ENCODE results near the gene CD86. TPM values are rescaled to one million over a fixed set of nuclear protein-coding genes. Genes with fewer than 3 reads are reported as not detected.

The CD86 gene
- total and polyA plus RNA-seq, 4 donors, result 1.7 to 4.0 (median 2.6) TPM

DNA sequence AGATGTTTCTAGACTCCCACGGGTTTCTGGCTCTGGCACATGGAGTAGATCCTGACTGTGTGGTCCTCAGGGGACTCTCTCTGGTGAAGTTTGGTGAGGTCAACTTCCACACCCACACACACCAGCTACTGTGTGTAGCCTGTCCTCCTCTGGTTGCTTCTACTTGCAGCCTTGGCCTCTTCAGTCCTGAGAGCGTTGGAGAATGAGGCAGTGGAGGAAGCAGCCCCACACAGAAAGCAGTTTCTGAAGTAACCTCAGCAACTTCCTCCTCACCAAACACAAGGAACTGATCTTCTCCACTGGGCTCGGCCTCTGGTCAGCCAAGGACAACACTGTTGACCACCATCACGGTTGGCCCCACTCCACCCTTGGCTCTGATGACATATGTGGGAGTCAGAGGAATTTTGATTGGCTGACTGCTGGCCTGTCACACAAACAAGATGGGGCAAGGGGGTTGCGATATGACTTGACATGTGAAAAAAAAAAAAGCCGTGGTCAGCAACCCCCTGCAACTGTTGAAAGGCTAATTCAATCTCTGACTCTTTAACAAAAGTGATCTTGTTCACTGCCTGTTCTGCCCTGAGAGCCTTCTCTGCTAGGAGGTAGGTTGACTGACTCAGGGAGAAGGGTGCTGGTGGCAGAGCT is 19.6 kb downstream of the CD86 start:
- Histone ChIP-seq H3K27me3 (ENCODE audit: control insufficient read depth in 4 of 4, insufficient read depth in 4 of 4, low read length in 3 of 4) (no peaks in the 10 kb centered on the region), H3K9ac (ENCODE audit: low read depth in 1 of 2, low read length in 2 of 2) (no peak overlapping the region), H3K27ac (ENCODE audit: low read depth in 1 of 2, low read length in 2 of 2) (no peak overlapping the region), H3K9me3 (ENCODE audit: control insufficient read depth in 4 of 4, low read length in 3 of 4) (no peaks in the 10 kb centered on the region), H3K4me3 (ENCODE audit: low read depth in 1 of 3, low read length in 3 of 3) (no peak overlapping the region), H3K36me3 (ENCODE audit: control insufficient read depth in 4 of 4, insufficient read depth in 3 of 4, low read depth in 1 of 4, low read length in 3 of 4) (no peaks in the 10 kb centered on the region), H3K4me1 (ENCODE audit: control insufficient read depth in 4 of 4, insufficient read depth in 4 of 4, low read length in 3 of 4) (peaks cover 0 to 12% (median 4%) of the 10 kb centered on the region in 4 donors)
- 77% methylated on average over 6 of the region's 6 CpGs for WGBS
- TF ChIP-seq FOXA1 (IDR thresholded peaks at IDR 0.05) (no peak), NR2F2 (IDR thresholded peaks at IDR 0.05) (no peak), RAD21 (IDR thresholded peaks at IDR 0.05) (no peak), HNF4G (IDR thresholded peaks at IDR 0.05) (no peak), SP1 (IDR thresholded peaks at IDR 0.05) (no peak), YY1 (IDR thresholded peaks at IDR 0.05) (no peak), HNF4A (conservative IDR thresholded peaks at IDR 0.05) (no peak), TAF1 (conservative IDR thresholded peaks at IDR 0.05) (no peak), EGR1 (IDR thresholded peaks at IDR 0.05; ENCODE audit: low read depth in 2 of 2) (no peak), GABPA (IDR thresholded peaks at IDR 0.05 in 1 of 2, conservative IDR thresholded peaks at IDR 0.05 in 1 of 2) (no peak), REST (IDR thresholded peaks at IDR 0.05) (no peak), JUND (IDR thresholded peaks at IDR 0.05) (no peak), RXRA (IDR thresholded peaks at IDR 0.05) (no peak), ZBTB33 (IDR thresholded peaks at IDR 0.05) (no peak)
- TF ChIP-seq, protein P1, sequence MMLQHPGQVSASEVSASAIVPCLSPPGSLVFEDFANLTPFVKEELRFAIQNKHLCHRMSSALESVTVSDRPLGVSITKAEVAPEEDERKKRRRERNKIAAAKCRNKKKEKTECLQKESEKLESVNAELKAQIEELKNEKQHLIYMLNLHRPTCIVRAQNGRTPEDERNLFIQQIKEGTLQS (IDR thresholded peaks at IDR 0.05), result no peak
- TF ChIP-seq, protein P2, sequence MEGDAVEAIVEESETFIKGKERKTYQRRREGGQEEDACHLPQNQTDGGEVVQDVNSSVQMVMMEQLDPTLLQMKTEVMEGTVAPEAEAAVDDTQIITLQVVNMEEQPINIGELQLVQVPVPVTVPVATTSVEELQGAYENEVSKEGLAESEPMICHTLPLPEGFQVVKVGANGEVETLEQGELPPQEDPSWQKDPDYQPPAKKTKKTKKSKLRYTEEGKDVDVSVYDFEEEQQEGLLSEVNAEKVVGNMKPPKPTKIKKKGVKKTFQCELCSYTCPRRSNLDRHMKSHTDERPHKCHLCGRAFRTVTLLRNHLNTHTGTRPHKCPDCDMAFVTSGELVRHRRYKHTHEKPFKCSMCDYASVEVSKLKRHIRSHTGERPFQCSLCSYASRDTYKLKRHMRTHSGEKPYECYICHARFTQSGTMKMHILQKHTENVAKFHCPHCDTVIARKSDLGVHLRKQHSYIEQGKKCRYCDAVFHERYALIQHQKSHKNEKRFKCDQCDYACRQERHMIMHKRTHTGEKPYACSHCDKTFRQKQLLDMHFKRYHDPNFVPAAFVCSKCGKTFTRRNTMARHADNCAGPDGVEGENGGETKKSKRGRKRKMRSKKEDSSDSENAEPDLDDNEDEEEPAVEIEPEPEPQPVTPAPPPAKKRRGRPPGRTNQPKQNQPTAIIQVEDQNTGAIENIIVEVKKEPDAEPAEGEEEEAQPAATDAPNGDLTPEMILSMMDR (IDR thresholded peaks at IDR 0.05; ENCODE audit: low read depth, low read length, missing input control), result no peak
- DNase-seq (ENCODE audit: low spot score), result no peak

Data from liver (tissue), 9 donors.